ENCODE data around the gene UGT1A8.

UGT1A8 gene

DNA sequence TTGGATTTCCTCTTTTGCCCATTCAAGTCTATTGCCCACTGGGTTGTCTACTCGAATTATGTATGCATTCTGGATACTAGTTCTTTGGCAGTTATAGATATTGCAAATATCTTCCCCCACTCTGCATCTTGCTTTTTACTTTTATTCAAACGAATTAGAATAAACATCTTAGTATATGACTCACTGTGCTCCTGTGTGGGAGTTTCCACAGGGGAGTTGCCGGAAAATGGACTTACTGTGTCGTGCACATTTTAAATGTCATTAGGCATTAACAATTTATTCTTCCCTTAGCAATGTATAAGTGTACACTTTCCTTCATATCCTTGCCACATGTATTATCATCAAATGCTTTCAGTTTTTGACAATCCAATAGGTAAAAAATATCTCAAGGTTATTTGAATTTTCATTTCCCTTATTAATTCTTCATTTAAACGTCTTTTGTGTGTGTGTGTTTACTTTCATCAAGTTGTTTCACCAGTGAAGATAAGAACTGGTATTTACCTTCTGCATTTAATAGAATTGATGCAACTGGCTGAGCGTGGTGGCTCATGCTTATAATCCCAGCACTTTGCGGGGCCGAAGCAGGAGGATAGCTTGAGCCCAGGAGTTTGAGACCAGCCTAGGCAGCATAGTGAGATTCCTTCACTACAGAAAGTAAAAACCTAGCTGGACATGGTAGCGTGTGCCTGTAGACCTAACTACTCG is 90.7 kb downstream of the UGT1A8 start:
- no peak overlapping the region for H3K4me3 ChIP-seq (ENCODE audit: low read depth, low read length)
- TF ChIP-seq, protein P1, sequence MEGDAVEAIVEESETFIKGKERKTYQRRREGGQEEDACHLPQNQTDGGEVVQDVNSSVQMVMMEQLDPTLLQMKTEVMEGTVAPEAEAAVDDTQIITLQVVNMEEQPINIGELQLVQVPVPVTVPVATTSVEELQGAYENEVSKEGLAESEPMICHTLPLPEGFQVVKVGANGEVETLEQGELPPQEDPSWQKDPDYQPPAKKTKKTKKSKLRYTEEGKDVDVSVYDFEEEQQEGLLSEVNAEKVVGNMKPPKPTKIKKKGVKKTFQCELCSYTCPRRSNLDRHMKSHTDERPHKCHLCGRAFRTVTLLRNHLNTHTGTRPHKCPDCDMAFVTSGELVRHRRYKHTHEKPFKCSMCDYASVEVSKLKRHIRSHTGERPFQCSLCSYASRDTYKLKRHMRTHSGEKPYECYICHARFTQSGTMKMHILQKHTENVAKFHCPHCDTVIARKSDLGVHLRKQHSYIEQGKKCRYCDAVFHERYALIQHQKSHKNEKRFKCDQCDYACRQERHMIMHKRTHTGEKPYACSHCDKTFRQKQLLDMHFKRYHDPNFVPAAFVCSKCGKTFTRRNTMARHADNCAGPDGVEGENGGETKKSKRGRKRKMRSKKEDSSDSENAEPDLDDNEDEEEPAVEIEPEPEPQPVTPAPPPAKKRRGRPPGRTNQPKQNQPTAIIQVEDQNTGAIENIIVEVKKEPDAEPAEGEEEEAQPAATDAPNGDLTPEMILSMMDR (IDR thresholded peaks at IDR 0.05; ENCODE audit: low read depth, low read length) = no peak

DNA sequence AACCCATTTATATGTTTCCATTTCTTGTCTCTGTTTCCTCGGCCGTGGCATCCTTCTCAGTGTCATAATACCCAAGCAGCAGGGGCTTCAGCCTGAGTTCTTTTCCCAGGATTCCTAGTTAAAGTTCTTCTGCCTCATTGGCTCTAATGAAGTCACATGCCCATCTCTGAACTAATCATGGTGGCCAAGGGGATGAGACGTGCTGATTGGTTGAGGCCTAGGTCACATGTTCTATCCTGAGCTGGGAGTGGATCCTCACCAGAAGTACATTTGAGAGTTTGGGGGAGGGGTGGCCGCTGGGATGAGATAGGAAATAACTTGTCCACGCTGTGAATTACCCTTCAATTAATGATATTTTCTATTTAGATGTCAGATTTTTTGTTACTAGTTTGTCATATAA is 91.5 kb downstream of the UGT1A8 start:
- TF ChIP-seq, protein P1 (IDR thresholded peaks at IDR 0.05; ENCODE audit: low read depth, low read length) = no peak
- no peak overlapping the region for H3K4me3 ChIP-seq (ENCODE audit: low read depth, low read length)

DNA sequence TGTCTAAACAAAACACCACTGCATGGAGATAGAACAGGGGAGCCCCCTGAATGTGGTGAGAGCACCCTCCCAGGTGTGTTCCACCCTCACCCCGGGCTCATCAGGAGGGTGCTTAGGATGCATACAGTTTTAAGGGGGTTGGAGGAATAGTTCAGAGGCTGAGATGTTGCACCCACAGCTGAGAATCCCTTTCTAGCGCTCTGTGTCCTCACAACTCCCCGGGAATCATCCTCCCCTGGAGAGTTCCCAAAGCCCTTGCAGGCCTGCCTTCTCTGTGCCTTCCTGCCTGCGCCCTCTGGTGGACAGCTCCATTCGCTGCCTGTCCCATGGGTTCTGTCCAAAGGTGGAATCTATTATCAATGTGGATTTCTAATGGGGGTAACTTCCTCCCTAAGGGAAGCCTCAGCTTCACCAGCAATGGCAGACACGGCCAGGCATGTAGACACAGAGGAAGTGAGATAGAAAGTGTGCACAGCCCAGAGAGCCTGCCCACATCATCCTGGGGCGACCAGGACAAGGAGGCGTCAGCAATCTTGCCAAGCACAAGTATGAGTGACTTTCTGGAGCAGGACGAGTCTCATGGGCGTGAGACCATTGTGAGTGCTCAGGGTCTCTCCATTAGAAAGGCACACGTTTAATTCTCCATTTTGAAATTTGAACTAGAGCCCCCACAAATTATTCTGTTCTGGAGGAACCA is 94.0 kb downstream of the UGT1A8 start:
- TF ChIP-seq, protein P1 (IDR thresholded peaks at IDR 0.05; ENCODE audit: low read depth, low read length) = peak; percentile 89
- no peak overlapping the region for H3K4me3 ChIP-seq (ENCODE audit: low read depth, low read length)

DNA sequence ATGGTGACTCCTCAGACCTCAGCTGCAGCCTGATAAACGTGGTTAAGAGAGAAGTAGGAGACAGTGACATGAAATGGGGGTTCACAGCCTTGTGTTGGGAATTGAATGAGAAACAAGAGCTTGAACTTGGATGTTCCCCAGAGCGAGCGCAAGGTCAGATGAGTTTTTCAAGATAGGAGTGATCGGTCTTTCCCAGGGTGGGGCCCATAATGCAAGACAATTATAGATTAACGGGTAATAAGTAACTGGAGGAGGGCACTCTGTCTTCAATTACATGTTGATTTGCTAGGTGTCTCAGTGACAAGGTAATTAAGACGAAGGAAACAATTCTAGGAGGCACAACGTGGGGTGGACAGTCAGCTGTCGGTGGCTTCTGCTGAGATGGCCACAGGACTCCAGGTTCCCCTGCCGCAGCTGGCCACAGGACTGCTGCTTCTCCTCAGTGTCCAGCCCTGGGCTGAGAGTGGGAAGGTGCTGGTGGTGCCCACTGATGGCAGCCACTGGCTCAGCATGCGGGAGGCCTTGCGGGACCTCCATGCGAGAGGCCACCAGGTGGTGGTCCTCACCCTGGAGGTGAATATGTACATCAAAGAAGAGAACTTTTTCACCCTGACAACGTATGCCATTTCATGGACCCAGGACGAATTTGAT is 95.3 kb downstream of the UGT1A8 start, which contains the start of gene UGT1A5:
UGT1A5 (plus strand) TSS at position 297 of the 651 bp plus-strand sequence; CDS start at position 382, 85 bp downstream.
- TF ChIP-seq, protein P1 (IDR thresholded peaks at IDR 0.05; ENCODE audit: low read depth, low read length) = no peak
- H3K4me3 ChIP-seq (ENCODE audit: low read depth, low read length) = no peak within 1 kb of the TSS

DNA sequence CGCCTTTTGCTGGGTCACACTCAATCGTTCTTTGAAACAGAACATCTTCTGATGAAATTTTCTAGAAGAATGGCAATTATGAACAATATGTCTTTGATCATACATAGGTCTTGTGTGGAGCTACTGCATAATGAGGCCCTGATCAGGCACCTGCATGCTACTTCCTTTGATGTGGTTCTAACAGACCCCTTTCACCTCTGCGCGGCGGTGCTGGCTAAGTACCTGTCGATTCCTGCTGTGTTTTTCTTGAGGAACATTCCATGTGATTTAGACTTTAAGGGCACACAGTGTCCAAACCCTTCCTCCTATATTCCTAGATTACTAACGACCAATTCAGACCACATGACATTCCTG is 95.8 kb downstream of the UGT1A8 start:
- TF ChIP-seq, protein P1 (IDR thresholded peaks at IDR 0.05; ENCODE audit: low read depth, low read length) = no peak

DNA sequence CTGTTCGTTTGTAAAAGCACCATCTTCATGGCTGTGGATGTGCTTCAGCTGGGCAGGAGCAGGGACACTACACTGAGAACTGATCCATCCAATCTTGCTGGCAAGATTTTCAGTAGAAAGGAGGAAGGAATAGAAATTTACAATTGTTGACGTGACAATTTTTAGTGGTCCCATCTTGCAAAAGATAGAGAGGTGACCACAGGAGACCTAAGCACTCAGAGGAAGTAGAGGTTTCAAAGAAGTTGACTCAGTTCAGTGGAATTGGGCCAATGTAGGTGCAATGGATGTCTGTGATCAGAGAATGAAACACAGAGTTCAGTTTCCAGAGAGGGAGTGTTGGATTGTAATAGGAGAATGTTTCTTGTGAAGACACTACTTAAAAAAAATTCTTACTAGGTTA is 96.7 kb downstream of the UGT1A8 start:
- TF ChIP-seq, protein P1 (IDR thresholded peaks at IDR 0.05; ENCODE audit: low read depth, low read length) = no peak
- H3K4me3 ChIP-seq (ENCODE audit: low read depth, low read length) = no peak overlapping the region

More for the DNA sequence above, 95.8 kb downstream of the UGT1A8 start:
- H3K4me3 ChIP-seq (ENCODE audit: low read depth, low read length) = no peak overlapping the region

DNA sequence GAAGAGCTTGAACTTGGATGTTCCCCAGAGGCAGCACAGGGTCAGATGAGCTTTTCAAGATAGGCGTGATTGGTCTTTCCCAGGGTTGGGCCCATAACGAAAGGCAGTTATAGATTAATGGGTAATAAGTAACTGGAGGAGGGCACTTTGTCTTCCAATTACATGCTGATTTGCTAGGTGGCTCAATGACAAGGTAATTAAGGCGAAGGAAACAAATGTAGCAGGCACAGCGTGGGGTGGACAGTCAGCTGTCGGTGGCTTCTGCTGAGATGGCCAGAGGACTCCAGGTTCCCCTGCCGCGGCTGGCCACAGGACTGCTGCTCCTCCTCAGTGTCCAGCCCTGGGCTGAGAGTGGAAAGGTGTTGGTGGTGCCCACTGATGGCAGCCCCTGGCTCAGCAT is 101.1 kb downstream of the UGT1A8 start, which contains the start of gene UGT1A4:
UGT1A4 (plus strand) TSS at position 185 of the 400 bp plus-strand sequence; CDS start at position 270, 85 bp downstream.
- TF ChIP-seq, protein P1 (IDR thresholded peaks at IDR 0.05; ENCODE audit: low read depth, low read length) = no peak
- H3K4me3 ChIP-seq (ENCODE audit: low read depth, low read length) = no peak within 1 kb of the TSS
